ENCODE data around the gene DEK. TPM values are rescaled to one million over a fixed set of nuclear protein-coding genes. Genes with fewer than 3 reads are reported as not detected.

The DEK gene
- total and polyA plus RNA-seq, 2 of the 13 experiments (the other 11 are each of a cell fraction or from before 2014, with no cell fraction given) = 53.2 to 276 TPM

DNA sequence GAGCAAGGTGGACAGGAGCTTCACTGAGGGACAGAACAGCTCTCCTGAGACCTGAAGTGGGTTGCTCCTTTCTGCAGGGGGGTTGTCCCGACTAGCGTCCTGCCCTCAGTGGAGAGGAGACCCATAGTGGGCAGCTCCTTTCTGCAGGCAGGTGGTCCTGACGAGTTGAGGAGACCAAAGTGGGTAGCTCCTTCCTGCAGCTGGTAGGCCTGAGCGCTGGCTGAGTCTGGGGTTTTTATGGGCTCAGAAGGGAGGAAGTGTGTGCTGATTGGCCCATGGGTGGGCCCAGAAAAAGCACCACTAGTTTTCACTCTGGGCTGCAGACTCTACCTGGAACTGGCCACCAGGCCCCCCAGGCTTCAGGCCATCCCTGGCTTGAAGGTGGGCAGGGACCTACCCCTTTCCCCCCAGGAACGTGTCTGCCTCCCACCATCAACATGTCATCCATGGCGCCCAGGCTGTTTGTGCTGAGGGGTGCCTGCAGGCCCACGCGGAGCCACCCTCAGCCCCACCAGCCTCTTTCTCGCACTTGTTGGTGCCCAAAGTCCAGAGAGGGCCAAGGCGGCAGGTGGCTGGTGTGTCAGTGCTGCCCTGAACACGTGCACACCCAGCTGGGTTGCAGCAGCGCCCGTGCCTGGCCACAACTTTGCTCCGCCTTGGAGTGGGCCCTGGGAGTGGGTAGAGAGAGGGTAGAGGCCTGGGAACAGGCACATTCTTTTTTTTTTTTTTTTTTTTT, 1.6 kb upstream of the DEK start (continued):
- TF ChIP-seq CCAR2 (optimal IDR thresholded peaks at IDR 0.05; ENCODE audit: low read depth, low read length) = no peak
- TF ChIP-seq ZNF274 (CRISPR knock-in tag; IDR thresholded peaks at IDR 0.05) = no peak
- TF ChIP-seq, protein P1, sequence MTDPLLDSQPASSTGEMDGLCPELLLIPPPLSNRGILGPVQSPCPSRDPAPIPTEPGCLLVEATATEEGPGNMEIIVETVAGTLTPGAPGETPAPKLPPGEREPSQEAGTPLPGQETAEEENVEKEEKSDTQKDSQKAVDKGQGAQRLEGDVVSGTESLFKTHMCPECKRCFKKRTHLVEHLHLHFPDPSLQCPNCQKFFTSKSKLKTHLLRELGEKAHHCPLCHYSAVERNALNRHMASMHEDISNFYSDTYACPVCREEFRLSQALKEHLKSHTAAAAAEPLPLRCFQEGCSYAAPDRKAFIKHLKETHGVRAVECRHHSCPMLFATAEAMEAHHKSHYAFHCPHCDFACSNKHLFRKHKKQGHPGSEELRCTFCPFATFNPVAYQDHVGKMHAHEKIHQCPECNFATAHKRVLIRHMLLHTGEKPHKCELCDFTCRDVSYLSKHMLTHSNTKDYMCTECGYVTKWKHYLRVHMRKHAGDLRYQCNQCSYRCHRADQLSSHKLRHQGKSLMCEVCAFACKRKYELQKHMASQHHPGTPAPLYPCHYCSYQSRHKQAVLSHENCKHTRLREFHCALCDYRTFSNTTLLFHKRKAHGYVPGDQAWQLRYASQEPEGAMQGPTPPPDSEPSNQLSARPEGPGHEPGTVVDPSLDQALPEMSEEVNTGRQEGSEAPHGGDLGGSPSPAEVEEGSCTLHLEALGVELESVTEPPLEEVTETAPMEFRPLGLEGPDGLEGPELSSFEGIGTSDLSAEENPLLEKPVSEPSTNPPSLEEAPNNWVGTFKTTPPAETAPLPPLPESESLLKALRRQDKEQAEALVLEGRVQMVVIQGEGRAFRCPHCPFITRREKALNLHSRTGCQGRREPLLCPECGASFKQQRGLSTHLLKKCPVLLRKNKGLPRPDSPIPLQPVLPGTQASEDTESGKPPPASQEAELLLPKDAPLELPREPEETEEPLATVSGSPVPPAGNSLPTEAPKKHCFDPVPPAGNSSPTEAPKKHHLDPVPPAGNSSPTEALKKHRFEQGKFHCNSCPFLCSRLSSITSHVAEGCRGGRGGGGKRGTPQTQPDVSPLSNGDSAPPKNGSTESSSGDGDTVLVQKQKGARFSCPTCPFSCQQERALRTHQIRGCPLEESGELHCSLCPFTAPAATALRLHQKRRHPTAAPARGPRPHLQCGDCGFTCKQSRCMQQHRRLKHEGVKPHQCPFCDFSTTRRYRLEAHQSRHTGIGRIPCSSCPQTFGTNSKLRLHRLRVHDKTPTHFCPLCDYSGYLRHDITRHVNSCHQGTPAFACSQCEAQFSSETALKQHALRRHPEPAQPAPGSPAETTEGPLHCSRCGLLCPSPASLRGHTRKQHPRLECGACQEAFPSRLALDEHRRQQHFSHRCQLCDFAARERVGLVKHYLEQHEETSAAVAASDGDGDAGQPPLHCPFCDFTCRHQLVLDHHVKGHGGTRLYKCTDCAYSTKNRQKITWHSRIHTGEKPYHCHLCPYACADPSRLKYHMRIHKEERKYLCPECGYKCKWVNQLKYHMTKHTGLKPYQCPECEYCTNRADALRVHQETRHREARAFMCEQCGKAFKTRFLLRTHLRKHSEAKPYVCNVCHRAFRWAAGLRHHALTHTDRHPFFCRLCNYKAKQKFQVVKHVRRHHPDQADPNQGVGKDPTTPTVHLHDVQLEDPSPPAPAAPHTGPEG (CRISPR knock-in tag; IDR thresholded peaks at IDR 0.05) = 0 out of 2 replicates have a peak, but pooled peaks have one; percentile 28
- TF ChIP-seq ZNF589 (CRISPR knock-in tag; conservative IDR thresholded peaks at IDR 0.05) = no peak
- TF ChIP-seq ZKSCAN1 (IDR thresholded peaks at IDR 0.05; ENCODE audit: low read length) = no peak
- TF ChIP-seq, protein P2, sequence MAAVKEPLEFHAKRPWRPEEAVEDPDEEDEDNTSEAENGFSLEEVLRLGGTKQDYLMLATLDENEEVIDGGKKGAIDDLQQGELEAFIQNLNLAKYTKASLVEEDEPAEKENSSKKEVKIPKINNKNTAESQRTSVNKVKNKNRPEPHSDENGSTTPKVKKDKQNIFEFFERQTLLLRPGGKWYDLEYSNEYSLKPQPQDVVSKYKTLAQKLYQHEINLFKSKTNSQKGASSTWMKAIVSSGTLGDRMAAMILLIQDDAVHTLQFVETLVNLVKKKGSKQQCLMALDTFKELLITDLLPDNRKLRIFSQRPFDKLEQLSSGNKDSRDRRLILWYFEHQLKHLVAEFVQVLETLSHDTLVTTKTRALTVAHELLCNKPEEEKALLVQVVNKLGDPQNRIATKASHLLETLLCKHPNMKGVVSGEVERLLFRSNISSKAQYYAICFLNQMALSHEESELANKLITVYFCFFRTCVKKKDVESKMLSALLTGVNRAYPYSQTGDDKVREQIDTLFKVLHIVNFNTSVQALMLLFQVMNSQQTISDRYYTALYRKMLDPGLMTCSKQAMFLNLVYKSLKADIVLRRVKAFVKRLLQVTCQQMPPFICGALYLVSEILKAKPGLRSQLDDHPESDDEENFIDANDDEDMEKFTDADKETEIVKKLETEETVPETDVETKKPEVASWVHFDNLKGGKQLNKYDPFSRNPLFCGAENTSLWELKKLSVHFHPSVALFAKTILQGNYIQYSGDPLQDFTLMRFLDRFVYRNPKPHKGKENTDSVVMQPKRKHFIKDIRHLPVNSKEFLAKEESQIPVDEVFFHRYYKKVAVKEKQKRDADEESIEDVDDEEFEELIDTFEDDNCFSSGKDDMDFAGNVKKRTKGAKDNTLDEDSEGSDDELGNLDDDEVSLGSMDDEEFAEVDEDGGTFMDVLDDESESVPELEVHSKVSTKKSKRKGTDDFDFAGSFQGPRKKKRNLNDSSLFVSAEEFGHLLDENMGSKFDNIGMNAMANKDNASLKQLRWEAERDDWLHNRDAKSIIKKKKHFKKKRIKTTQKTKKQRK (IDR thresholded peaks at IDR 0.05; ENCODE audit: low read length) = no peak
- no peak for TF ChIP-seq ZFP62 (CRISPR knock-in tag; IDR thresholded peaks at IDR 0.05)
- no peak for TF ChIP-seq SRY (CRISPR knock-in tag; IDR thresholded peaks at IDR 0.05)
- TF ChIP-seq HOXA3 (CRISPR knock-in tag; IDR thresholded peaks at IDR 0.05) = no peak
- no peak for TF ChIP-seq ARNT (IDR thresholded peaks at IDR 0.05)
- TF ChIP-seq POLR2AphosphoS5 (IDR thresholded peaks at IDR 0.05; ENCODE audit: low read depth, low read length) = no peak
- no peak for TF ChIP-seq SNAPC2 (CRISPR knock-in tag; IDR thresholded peaks at IDR 0.05)
- TF ChIP-seq RORA (CRISPR knock-in tag; IDR thresholded peaks at IDR 0.05) = no peak
- TF ChIP-seq ZNF484 (CRISPR knock-in tag; IDR thresholded peaks at IDR 0.05; ENCODE audit: borderline replicate concordance, low read depth) = no peak
- TF ChIP-seq SOX13 (IDR thresholded peaks at IDR 0.05) = no peak
- no peak for TF ChIP-seq SOX13 (CRISPR knock-in tag; conservative IDR thresholded peaks at IDR 0.05 in 1 of 2, IDR thresholded peaks at IDR 0.05 in 1 of 2)
- TF ChIP-seq TMF1 (CRISPR knock-in tag; IDR thresholded peaks at IDR 0.05; ENCODE audit: low read depth) = no peak
- TF ChIP-seq ZKSCAN5 (CRISPR knock-in tag; IDR thresholded peaks at IDR 0.05) = no peak
- no peak for TF ChIP-seq MAFK (conservative IDR thresholded peaks at IDR 0.05 in 1 of 2, IDR thresholded peaks at IDR 0.05 in 1 of 2; ENCODE audit: low read length in 2 of 2)
- TF ChIP-seq, protein P3, sequence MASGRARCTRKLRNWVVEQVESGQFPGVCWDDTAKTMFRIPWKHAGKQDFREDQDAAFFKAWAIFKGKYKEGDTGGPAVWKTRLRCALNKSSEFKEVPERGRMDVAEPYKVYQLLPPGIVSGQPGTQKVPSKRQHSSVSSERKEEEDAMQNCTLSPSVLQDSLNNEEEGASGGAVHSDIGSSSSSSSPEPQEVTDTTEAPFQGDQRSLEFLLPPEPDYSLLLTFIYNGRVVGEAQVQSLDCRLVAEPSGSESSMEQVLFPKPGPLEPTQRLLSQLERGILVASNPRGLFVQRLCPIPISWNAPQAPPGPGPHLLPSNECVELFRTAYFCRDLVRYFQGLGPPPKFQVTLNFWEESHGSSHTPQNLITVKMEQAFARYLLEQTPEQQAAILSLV (CRISPR knock-in tag; IDR thresholded peaks at IDR 0.05; ENCODE audit: borderline replicate concordance) = no peak
- no peak for TF ChIP-seq KMT2B (CRISPR knock-in tag; IDR thresholded peaks at IDR 0.05)
- TF ChIP-seq ZNF879 (CRISPR knock-in tag; IDR thresholded peaks at IDR 0.05) = no peak
